Fibroblast of skin of left quadriceps (primary cell): ENCODE results near the gene CTTNBP2NL.

ENCODE experiments used
- DNase-seq, 2 experiments: peaks; one replicate each; pipeline ENCODE4 v3.0.0-alpha.2; 2013; ENCODE audit warnings: low read depth in 2 of 2

CTTNBP2NL gene

DNA sequence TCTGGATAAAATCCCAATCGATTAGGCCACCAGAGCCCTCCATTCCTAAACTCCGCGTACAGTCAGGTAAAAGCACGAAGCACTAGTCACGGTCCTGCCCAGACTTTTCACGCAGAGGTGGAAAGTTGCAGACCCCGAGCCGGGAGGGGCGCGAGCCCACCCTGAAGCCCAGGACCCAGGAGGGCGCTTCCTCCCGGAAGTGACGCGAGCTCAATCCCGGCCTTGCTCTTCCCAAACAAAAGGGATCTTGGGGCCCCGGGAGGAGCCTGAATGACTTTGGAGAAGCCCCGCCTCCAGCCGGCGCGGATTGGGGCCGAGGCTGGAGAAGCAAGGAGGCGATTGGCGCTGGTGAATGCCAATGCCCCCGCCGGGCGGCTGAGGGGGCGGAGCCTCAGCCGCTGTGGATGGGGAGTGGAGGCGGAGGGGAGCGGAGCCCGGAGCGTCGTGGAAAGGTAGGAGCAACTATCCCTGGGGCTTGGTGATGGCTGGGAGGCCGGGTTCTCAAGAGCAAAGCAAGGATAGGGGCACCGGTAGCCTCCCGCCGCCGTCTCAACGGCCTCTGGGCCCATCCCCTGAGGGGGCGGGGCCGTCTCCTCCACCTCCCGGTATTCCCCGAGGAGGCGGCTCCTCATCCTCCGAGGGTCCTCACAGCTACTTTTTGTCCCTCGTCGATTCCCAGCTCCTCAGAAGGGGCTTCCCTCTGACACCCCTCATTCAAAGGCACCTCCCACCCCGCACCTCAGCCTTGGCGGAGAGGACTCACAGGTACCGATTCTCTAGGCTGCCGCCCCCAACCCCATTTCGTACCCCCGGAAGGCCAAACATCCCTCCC is at the start of gene CTTNBP2NL:
Gene CTTNBP2NL (plus strand): TSS at position 394 of the 832 bp plus-strand sequence. CDS start 19,952 bp downstream, outside the sequence.
- DNase-seq: peak; percentile 94

DNA sequence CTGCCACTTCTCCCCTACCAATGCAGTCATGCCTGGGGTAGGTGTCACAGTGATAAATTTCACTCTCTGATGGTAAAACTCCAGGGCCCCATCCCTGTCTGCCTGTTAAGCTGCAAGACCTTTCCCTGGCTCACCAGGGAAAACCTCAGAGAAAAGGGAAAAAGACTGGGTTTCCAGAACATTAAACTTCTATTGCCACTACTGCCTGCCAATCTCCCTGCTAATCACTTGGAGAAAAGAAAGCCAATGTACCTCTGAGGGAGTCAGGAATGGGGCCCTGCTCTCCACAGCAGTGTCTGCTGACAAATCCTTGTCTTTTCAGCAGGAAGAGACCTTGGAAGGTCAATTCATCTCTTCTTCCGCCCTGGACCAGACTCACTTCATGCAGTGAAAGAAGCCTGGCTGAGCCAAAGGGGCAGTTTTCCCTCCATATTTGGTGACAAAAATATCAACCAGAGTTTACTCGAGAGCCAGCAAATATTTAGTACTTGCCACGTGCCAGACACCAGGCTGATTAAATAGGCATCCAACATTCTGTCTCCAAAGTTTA is 49.1 kb upstream of the CTTNBP2NL start:
- no peak for DNase-seq

DNA sequence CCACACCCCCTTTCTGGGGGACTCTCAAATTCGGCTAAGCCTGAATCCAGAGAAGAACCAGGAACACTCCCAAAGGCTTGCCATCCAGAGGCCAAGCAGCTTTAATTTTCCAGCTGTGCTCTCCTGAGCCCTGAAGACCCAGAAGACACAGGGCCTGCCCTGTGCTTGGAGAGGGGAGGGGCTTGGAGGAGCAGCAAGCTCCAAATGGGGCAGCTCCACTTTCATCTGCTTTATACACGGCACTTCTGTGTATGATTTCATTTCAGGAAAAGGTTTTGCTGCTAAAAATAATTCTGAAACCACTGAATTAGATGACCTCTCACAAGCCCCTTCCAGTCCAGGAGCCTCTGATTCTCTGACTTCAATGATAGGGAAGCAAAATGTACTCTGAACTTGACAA is 39.2 kb upstream of the CTTNBP2NL start:
- no peak for DNase-seq

DNA sequence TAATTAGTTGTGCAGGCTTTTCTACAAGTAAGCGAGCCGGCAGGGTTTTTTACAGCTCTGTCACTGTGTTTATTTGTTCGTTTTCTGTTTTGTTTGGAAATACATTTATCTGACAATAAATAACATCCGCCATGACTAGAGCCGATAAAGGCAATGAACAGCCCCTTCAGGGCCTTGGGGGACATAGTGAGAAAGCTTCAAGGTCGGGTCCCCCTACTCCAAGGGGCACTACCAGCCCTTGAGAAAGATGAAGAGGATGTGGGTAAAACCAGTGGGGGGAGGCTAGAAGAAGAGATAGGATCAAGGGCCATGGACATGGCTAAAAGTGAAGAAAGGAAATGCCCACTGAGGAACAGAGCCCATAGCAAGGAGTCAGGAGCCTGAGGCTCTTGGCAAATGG is 38.5 kb upstream of the CTTNBP2NL start:
- no peak for DNase-seq

- no peak for DNase-seq
Observed at GRCh38 chr1:112358061-112358770, 37.8 kb upstream of the CTTNBP2NL start.

- DNase-seq: peak; percentile 15 to 28
Observed at GRCh38 chr1:112358798-112359408, 37.1 kb upstream of the CTTNBP2NL start.

GRCh38 chr1:112359961-112360767 is 35.9 kb upstream of the CTTNBP2NL start:
- peak; percentile 79 for DNase-seq

DNA sequence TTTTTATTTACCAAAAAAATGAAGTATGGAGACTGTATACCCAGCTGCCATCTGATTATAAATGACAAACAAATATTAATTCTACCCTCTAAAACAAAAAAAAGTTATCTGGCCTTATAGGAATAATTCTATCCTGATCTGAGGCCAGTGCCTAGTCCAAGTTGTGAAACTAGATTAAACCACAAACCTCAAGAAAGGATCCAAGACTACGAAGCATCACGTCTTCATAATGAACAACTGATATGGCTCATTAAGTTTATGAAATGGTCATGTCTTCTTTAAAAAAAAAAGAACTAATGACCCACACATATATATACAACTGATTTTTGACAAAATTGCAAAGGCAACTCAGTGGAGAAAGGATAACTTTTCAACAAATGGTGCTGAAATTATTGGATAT is 32.4 kb upstream of the CTTNBP2NL start:
- no peak for DNase-seq

DNA sequence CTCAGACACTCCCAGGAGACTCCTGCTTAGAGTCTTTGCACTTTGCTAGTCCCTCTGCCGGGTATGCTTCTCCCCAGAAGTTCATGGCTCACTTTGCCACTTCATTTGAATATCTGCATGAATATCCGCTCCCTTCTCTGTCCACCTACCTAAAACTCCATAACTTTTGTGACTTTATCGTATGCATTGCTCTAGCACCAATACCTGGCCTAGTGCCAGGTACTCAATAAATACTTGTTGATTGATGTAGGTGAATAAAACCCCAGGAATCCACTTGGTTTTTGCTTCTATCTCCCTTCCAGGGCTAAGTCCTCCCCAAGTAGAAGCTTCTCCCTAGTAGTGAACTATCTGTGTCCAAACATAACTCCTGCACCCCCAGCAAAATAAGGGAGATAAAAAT is 27.8 kb upstream of the CTTNBP2NL start:
- DNase-seq: no peak

DNA sequence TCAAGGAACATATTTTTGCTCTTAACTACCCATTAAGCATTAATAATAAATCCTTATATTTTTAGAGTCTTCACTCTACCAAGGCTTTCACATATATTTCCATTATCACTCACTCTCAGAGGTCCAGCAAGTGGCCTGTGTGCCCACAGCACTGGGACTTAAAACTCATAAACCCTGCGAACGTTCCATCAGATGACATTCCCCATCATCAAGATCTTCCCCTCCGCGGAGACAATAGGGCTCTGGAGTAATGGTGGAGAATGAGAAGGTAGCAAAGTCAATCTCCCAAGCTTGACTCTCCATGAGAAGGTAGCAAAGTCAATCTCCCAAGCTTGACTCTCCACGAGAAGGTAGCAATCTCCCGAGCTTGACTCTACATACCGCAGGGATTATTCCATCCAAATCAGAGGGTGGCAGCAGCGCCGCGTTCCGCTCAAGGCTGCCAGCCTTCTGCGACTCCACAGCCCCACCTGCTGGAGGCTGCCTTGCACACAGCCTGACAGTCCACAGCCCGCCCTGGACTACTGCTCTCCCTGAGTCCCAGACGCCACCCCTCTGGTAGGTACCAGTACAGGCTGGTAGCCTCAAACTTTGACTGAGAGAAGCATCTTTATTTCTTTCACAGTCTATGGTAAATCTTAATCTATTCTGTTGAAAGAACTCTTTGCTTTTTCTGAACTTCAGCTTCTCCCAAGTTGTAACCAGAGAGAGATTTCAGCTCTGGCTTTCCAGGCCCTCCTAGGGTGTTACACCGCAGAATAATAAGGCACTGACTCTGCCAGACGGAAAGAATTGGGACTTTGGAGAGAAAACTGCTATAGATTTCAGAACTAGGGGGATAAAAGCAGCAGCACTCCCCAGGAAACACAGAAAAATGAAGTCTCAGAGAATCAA is 26.4 kb upstream of the CTTNBP2NL start:
- DNase-seq: peak; percentile 46 to 53

DNA sequence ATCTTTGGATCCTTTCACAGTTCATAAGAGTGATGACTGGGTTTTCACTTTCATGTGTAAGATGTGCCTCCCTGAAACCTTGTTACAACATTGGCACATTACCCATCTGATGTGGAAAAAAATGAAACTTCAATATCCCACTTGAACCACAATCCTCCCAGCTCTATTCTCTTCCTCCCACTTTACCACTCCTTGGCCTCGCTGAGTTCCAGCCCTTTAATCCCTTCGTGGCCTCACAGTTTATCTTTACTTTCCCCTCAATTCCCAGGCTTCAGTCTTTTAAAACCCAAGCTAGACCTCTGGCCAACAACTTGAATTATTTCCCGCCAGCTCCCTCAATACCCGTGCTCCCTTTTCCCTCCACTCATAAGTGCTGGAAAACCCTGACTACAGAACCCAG is 25.0 kb upstream of the CTTNBP2NL start:
- DNase-seq: no peak

DNA sequence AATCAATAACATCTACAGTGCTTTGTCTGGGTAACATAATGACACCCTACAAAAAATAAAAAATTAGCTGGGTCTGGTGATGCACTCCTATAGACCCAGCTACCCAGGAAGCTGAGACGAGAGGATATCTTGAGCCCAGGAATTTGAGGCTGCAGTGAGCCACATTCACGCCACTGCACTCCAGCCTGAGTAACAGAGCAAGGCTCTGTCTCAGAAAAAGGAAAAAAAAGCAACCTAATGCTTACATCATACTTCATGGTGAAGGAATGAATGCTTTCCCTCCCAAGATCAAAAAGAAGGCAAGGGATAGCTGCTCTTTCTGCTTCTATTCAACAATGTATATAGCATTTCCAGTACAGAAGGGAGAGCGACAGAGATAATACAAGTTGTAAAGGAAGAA is 24.2 kb upstream of the CTTNBP2NL start:
- no peak for DNase-seq

DNA sequence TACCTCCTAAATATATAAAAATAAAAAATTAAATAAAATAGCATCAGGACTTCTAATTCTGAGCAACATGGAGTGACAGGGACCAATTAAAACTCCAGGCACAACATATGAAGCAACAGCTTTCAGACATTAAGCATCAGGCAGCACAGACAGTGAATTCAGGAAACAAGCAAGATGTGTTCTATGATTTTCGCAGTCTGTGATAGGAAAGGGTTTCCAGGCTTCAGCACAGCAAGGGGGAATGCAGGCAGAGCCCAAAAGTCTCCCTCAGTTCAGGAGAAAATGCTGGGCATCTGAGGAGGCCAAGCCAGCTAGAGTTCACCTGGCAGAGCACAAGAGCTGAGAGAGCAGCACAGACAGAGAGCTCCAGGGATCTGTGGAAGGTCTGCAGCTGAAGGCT is 22.2 kb upstream of the CTTNBP2NL start:
- no peak for DNase-seq

DNA sequence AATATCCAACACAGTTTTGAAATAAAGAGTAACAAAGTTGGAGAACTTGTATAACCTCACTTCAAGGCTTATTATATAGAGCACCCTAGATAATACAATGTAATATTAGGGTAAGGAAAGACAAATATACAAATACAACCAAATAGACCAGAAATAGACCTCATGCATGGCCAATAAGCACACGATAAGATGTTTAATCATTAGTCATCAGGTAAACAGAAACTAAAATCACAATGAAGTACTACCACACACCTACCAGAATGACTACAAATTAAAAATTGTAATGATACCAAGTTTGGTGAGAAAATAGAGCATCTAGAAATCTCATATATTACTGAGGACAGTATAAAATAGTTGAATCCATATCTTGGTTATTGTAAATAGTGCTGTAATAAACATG is 20.3 kb upstream of the CTTNBP2NL start:
- DNase-seq: no peak

DNA sequence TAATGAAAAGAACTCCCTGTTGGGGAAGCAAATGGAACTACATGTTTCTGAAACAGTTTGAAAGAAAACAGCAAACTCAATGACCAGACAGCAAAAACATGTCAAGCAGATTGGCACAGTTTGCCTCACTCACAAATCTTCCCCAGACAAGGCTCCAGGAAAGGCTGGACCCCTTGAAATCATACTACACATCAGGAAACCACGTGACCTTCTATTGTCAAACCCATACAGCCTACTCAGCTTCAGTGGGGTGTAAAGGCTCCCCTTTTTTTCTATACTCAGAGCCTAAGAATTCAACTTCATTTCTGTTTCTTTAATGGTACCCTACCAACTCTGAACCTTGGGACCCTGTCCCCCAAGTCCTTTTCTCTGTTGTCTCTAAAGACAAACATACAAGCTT is 15.7 kb upstream of the CTTNBP2NL start:
- DNase-seq: no peak

DNA sequence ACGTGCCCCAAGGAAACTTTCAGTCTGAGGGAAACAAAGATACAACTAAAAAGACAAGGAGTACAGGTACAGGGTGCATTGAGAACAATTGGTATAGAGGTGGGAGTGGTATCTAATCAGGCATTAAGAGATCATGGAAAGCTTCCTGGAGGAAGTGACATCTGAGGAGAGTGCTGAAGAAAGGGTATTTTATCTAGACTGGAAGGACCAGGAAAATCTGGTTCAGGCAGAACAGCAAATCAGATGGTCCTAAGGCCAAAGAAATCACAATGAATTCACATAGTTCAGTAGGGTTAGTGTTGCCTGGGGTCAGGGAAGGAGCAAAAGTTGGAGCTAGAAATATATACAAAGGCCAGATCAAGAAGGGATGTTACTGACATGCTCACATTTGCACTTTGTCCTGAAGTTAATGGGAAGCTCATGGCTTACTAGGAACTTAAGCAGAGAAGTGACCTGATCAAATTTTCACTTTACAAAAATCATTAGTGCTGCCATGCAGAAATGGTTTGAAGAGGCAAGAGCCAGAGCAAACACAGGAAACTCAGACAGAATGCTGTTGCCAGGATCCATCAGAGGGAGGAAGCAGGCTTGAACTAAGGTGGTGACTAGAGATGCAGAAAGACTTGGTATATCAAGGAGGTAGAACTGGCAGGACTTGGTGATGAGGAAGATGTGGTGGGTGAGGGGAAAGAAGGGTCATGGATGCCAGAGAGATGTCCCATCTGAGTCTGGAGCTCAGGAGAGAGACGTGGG is 14.5 kb upstream of the CTTNBP2NL start:
- DNase-seq: no peak

- no peak for DNase-seq
Observed at GRCh38 chr1:112383759-112384370, 12.1 kb upstream of the CTTNBP2NL start.

DNA sequence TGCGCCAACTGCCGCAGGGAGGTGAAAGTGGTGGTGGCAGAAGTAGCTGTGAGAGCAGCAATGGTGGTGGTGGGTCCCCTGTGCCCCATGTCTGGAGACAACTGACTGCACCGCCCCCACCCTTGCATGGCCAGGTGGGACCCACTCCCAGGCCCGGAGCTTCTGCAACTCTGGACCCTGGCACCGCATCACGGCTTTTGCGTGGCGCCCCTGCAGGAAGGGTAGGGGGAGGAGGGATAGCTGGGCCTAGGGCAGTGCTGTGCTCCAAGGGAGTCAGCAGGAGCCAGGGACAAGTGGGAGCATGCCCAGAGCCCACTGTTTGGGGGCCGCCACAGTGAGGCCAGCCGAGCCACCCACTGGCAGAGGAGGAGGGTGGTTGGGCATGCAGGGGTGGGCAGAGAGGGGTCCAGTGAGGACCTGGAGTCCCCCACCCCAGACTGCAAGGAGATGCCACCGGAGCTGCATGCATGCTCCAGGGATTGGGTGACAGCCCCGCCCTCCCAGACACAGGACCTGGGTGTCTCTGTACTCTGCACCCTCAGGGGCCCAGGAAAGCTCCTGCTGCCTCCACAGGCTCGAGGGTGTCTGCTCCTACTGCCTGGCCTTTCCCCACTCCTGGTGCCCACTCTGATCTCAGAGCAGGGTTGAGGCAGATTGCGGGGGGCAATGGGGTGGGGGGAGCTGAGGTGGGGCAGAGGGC is 9.8 kb upstream of the CTTNBP2NL start:
- no peak for DNase-seq
